HG03139 (cell line): ENCODE results near the gene TNNC1.

Experiments
- ATAC-seq: cut with Tn5 transposase; IDR thresholded peaks from one replicate; pipeline ENCODE4 v1.9.1; 2021; ENCODE audit not compliant: unreplicated experiment

The TNNC1 gene

DNA sequence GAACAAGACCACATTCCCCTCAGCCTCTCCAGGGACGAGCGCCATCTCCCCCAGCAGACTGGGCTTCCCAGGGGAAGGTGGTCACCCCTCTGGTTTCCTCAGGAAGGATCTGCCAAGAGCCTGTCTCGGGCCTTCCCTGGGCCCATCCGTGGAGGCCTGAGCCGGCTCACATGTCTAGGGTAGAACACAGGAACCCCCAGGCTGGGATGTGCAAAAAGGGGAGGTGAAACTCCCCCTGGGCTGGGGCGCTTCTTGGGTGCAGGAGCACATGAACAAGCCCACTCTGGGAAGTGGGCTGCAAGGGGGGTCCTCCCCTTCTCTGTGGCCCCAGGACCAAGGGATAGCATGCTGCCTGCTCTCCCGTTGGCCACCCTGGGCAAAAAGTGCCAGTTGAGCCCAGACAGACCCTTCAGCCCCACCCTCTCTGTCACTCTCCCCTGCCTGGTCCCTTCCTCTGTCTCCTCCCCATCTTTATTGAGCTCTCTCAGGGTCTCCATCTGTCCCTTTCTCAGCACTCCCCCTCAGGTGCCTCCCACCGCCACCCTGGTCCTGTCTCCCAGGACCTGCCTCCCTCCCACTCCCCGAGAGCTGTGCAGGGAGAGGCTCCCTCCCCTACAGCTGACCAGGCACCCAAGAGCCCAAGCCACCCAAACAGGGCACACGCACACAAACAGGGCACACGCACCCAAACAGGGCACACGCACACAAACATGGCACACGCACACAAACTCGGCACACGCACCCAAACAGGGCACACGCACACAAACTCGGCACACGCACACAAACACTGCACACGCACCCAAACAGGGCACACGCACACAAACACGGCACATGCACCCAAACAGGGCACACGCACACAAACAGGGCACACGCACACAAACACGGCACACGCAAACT lies 9.8 kb downstream of the TNNC1 start:
- no peak for ATAC-seq

DNA sequence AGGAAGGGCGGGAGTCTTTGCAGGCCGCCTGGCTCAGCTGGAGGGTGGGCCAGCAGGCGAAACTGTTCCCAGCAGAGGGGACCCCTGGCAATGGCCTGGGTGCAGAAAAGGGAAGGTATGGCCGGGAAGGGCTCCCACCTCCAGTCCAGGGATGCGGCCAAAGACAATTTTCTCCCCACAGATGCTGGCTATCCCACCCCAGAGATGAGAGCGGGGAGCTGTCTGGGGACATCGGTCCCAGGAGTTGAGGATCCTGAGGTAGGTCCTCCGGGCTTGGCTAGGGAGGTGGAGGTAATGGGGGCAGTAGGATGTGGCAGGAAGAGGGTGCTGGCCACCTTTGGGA lies 10.6 kb downstream of the TNNC1 start:
- no peak for ATAC-seq

GRCh38 chr3:52442409-52443267 lies 11.2 kb downstream of the TNNC1 start:
- no peak for ATAC-seq

DNA sequence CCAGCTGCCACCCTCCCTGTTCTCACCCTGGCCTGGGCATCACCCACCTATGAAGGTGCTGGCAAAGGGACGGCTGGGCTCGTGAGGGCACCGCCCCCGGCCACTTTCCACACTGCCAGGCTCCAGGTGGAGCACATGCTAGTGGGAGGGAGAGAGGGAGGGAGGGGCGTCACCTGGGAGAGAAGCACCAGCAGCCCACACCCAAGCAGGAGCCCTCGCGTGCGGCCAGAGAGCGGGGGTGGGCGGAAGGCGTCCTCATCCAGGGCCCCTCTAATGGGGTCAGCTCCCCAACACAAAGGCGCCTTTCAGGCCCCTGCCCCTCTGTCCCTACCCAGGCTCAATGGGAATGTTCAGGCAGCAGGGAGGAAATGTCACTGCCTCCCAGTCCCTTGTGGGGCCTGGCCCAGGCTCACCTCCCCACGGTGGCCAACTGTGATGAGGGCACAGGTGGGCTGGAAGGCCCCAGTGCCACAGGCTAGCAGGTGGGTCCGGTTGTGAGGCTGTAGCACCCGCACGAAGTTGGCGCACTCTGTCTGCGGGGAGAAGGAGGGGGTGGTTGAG lies 12.0 kb downstream of the TNNC1 start:
- ATAC-seq = no peak

GRCh38 chr3:52441091-52441771 lies 12.6 kb downstream of the TNNC1 start:
- ATAC-seq = no peak

DNA sequence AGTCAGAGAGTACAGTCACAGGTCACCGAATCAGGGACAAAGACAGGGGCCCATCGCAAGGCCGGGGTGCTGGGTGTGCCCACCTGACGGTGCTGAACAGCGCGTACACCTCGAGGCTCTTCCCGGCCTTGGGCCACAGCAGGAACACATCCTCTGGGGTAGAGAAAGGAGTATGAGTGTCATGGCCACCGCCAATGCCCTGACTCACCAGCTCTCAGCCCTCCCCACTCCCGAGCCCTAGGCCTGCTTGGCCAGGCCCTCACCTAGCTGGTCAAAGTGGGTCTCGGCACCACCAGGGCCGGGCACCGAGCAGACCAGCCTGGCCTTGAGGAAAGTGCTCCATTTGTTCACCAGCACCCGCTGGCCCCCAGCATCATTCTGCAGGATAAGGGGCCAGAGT lies 13.2 kb downstream of the TNNC1 start:
- ATAC-seq = no peak

DNA sequence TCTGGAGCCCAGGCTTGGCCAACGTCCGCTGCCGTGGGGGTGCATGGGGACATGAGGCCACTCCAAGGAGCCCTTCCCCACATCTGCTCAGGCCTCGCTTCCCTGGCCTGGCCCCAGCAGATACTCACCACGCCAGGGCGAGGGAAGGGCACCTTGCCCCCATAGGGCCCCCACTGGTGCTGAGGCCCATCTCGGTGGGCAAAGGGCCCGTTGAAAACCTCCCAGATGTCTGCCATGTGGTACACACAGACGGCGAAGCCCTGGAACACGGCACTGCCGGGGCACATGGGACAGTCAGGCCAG lies 13.6 kb downstream of the TNNC1 start:
- no peak for ATAC-seq

GRCh38 chr3:52439426-52440248 lies 14.2 kb downstream of the TNNC1 start:
- no peak for ATAC-seq

- ATAC-seq = no peak
These were observed 15.0 kb downstream of the TNNC1 start for GRCh38 chr3:52438579-52439425.

DNA sequence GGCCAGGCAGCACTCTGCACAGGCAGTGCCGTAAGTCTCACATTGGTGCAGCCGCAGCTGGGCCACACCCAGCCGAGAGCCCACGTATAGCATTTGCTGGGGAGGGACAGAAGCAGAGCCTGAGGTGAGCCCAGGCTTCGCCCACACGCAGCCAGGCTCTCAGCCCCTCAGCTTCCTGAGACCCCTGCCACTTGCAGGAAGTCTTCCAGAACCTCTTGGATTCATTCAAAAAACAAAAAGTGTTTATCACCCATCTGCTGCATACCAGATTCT lies 15.8 kb downstream of the TNNC1 start:
- ATAC-seq = no peak

DNA sequence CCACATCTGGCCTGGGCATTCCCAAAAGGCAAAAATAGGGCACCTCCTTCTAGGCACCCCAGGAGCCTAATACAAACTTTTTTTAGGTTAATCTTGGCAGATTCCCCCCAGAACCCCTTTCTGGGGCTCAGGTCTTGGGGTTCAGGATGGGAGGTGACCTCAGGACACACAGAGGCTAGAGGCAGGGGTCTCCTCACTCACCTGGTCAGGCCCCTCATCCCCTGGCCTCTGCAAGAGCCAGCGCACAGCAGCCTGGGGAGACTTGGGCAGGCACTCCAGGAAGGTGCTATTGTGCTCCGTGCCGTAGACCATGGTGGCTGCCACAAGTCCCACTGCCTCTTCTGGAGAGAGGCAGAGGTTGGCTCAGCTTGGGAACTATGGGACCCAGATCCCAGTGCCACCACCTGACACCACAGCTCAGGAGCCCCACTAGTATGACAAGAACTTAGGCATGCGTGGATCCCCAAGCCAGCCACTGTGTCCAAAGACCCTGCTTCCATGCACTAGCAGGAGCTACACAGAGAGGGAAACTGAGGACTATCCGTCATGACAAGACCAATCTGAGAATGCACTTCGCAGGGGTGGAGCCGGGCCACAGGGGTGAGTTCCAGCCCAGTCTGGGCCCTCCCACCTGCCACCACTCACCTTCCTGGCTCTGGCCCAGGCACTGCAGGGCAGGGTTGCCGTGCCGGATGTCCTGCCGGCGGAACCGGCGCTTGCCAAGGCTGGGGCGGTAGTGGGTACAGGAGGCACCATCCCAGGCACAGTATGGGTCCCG lies 16.3 kb downstream of the TNNC1 start:
- ATAC-seq = no peak

DNA sequence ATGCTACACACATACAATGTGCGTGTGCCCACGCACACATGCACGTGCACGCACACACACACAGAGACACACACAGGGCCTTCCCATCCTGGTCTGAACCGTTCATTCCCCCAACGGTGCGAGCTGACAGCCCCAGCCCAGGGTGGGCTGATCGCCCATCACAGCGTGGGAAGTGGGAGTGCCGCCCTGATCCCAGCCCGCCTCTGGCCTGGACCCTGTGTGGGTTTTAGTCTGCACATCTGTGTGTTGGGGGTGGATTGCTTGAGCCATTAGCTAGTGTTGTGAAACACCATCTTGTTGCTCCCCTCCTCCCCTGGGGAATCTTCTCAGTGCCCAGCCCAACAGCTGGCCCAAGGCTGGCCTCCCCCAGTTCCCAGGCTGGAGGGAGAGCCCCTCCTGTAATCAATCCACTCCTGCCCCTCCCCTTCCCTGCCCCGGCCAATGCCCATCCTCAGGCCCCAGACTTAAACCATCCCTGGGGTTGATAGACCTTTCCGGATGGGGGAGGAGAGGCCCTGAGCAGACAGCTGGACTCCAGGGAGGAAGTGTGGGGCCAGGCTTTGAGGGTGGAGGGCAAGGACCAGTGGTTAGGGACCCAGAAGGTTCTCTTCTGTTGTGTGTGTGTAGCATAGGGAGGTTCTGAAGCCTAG lies 17.2 kb downstream of the TNNC1 start:
- ATAC-seq = no peak

DNA sequence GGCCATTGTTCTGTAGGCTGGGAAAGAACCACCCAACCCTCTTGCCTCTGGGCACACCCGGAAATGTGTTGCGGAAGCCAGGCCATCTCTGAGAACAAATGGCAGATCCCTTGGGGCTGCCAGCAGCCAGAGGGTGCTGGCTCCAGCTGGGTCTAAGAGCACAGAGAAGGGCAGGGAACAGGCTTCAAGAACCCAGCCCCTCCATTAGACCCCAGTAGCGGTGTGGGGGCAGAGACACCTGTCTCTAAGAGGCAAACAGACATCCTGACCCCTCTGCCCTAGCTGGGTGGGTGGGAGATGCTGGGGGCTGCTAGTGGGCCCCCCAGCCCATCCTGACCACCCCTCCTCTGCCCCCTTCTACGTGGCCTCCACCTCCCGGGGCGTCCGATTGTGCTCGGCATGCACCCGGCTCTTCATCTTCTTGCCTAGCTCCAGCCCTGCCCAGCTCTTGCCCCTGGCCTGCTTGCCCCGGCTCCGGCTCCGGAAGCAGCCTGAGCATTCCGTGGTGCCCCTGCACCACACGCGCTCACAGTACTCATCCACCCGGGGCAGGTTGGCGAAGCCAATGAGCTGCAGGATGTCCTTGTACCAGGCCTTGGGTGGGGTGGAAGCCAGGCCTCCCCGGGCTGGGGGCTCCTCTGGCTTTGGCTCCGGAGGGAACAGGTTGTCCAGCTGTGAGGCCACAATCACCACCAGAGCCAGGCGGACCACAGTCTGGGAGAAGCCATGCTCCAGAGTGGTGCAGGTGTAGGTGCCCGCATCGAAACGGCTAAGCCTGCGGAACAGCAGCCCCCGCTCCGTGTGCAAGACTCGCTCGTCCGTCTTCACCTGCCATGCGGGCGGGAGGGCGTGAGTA lies 18.4 kb downstream of the TNNC1 start:
- no peak for ATAC-seq

DNA sequence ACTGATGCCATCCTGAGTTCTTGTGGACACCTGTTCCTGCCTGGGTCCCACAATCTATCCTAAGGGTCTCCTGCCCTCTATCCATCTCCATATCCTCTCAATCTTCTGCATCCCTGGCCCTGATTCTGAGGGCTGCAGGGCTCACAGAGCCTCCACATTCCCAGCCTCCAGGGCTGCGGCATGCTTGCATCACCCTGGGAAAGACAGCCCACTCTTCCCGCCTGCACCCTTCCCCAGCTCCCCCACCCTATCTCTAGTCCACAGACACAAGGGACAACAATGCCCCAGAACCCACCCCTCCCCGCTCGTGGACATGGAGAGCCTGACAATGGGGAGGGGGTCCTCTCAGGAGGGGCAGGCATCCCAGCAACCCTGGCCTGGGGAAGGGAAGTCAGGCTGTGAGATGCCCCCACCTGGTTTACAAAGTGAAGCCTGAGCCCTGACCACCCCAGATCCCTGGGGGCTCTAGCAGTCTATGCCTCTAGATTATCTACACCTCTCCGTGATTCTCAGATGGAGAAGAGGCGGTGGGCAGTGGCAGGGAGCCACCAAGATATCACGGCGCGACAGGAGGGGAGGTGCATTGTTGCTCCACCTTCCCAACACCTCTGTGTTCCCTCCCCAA lies 19.2 kb downstream of the TNNC1 start:
- no peak for ATAC-seq

DNA sequence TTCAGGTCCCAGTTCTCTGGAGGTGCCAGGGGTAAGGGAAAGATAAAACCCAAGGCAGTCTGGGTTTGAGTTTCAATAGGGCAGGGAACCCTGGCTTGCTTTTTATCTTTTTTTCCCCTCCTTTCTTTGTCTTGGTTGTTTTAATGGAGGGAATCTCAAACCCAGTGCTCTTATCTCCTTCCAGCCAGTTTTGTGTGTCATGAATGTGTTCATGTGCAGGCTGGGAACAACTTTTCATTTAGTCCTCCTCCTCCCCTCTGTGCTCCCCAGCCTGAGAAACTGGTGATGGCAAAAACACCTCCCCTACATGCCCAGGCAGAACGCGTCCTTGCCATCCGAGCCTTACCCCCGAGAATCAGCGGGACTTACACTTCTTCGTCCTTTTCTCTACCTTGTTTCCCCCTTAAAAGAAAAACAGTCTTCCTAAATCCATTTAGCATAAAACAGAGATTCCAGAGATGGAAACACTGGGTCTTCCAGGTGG lies 19.8 kb downstream of the TNNC1 start:
- ATAC-seq = no peak

- ATAC-seq = no peak
These were observed 20.4 kb downstream of the TNNC1 start for GRCh38 chr3:52433328-52433995.

- no peak for ATAC-seq
These were observed 21.1 kb downstream of the TNNC1 start for GRCh38 chr3:52432691-52433141.
